SH-SY5Y (cell line): ENCODE results near the gene SMYD3.

ENCODE experiments used
- GATA2 ChIP-seq: IDR thresholded peaks from 2 replicates; pipeline ENCODE4 v1.6.1; 2011; ENCODE audit warnings: mild to moderate bottlenecking, low read depth, low read length
- GATA3 ChIP-seq: IDR thresholded peaks from 2 replicates; pipeline ENCODE4 v1.6.1; 2011; ENCODE audit warnings: low read depth, mild to moderate bottlenecking, low read length, moderate library complexity

DNA sequence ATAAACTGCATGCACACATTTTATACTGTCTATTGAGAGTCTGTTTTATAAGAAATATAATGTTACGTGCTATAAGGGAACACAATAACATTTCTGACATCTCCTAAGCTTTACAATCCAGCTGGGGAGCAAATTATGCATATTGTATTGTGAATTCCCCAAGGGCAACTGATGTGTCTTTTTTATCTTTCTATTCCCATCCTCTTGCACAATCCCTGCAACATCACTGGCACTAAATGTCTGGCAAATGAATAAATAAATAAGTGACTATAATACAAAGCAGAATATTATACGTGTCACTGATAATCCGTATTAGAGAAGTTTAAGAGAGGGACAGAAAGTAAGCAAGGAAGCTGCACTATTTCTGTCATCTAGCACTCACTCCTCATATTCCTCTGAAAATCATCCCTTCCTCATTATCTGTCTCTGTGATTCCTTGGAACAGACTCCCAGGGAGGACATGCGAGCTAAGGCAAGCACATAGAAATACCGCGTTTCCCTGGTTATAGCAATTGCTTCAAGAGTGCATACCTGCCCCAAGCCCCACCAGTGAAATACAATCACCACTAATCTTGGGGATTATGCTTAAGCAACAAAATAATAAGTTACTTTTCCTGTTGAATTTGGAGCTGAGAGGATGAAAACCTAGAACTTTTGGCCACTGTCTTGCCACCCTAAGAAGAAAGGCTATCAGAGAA, 205.4 kb downstream of the SMYD3 start:
- TF ChIP-seq GATA2 (no peak), GATA3 (no peak)
